HG03064 (cell line): Measurements from ENCODE around the gene LY6G5B.

ENCODE experiments used
- ATAC-seq: cut with Tn5 transposase; IDR thresholded peaks from one replicate; pipeline ENCODE4 v1.9.1; 2021; ENCODE audit warnings: low read depth; ENCODE audit not compliant: unreplicated experiment

LY6G5B gene

DNA sequence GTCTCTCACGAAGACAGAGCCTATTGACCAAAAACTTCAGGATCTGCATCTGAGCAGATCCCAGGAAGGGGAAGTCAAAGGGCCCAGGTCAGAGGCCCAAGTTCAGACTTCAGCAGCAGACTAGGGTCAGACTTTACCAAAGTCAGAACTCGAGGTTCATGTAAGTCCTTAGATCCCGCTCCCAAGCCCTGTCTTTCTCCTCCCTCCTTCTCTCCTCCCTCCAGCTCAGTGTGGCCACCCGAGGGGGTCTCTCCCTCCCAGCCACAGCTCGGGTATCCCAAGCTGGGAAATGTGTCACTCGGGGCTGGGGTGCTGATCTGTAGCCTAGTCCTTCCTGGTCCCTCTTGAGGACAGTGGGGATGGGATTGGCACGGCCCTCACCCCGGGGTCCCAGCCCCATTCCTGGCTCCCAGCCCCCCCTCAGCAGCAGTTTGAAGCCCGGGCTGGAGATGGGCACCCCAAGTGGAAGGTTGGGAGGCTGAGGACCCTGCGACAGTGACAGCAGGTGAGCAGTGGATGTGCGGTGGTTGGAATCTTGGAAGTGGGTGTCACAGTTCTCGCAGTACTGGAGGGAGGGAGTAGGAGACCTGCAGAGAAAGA is 7.6 kb upstream of the LY6G5B start:
- no peak for ATAC-seq

DNA sequence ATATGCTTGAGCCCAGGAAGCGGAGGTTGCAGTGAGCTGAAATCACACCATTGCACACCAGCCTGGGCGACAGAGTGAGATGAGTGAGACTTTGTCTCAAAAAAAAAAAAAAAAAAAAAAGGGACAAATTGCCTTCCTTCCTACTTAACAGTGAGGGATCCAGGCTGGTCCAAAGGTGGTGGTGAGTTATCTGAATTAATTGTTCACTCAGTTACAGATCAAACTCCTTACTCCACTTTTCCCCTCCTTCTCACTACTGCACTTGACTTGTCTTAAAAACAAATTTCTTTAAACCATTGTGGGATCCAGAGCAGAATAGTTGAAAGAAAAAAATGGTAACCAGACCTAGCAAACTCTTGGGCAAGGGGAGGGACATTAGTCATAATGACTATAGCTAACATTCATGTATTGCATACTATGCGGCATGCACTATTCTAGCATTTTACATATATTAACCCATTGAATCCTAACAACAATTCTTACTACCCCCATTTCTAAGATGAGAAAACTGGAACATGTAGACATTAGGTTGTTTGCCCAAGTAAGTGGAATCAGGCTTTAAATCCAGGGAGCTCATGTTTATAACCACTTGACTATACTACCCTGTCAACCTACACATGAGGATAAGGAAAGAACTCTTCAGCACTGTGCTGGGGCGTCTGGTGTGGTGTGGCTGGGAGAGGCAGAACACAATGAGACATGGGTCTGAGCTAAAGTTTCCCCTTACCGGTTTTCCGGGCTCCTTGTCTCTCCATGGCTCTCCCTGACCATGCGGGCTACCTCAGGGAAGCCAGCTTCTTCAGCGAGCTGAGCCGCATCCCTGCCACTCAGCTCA is 6.4 kb upstream of the LY6G5B start:
- ATAC-seq, result no peak

DNA sequence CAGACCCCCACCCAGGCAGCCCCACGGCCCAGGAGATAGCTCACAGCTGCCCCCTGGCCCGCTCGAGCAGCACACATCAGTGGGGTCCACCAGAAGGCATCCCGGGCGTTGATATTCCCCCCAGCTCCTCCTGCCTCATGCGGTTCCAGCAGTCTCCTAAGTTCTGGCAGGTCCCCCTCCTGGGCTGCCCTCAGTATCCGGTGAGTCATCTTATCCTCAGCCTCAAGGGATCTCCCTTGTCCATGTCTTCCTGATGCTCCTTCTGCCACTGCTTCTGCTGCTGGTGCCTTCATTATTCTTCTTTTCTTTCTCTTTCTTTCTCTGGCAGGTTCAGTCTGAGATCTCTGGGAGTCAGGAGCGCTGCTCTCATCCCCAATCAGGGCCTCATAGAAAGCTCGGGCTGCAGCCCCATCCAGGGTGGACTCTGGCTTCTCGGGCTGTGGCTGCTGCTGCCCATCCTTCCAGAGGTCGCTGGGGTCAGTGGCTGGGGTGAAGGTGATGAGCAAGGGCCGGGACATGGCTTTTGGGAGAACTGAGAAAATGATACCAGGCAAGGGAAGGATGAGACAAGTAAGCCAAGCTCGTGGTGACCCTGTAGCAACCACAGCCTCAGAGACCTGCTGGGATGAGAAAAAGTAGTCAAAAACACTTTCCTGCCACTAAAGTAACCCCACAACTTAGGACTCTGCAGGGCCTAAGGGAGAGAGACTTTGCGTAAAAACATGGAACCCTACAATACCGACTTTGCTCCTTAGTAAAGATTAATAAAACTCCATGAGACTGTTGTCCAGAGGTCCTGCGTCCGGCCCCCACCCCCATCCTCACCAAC is 5.6 kb upstream of the LY6G5B start:
- ATAC-seq, result no peak

DNA sequence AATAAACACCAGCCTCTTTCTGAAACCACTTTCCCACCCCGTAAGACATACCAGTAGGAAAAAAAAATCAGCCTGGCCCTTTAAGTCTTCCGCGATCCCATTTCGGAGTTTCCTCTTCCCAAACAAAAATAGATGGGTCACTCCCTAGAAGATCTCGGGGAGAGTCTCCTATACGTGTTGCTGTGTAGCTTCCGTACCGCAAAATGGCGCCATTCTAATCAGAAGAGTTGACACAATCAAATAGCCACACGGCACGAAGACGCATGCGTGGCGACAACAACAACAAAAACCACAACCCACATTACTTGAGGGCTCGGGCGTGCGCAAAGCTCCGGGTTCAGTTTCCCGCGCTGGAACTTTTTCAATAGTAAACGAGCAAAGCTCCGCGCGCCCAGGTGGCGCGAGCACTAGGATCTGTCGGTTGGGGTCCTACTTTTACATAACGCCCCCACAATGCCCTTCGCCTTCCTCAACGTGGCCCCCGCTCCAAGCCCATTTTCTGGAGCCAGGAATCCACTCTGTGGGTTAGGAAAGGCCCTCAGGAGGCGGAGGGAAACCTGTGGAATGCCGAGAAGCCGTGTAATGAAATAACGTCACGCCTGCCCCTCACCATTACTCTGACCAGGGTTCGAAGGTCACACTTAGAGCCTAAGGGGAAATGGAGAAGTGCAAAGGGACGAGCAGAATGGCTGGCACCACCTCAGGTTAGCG is 4.8 kb upstream of the LY6G5B start, which contains the start of gene GPANK1:
Gene GPANK1 (minus strand): TSS at position 208 of the 711 bp plus-strand sequence. CDS start 519 bp downstream, outside the sequence.
- no peak for ATAC-seq

DNA sequence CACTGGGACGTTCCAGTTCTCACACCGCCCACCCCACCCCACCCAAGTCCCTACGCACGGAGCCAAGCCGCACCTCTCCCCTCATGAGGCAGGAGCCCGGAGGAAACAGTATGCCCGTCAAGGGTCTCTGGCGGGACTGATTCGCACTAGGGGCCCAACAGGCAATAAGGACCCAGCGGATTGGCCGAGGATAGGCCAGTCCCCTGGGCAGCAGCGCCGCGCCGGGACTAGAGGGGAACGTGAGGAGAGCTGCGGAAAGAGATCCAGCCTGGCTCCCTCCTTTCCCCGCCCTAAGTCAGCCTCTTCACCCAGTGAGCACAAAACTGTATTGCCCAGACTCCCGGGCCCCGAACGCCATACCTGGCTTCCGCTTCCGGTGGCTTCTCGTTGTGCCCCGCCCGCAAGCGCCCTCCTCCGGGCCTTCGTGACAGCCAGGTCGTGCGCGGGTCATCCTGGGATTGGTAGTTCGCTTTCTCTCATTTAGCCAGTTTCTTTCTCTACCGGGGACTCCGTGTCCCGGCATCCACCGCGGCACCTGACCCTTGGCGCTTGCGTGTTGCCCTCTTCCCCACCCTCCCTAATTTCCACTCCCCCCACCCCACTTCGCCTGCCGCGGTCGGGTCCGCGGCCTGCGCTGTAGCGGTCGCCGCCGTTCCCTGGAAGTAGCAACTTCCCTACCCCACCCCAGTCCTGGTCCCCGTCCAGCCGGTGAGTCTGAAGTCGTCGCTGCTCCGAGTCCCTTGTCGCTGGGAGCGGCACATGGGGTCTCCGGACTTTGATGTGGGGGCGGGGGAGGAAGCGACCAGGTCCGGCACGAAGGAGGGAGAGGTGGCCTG is 4.1 kb upstream of the LY6G5B start, which contains the start of gene CSNK2B:
Gene CSNK2B (plus strand): TSS at position 580 of the 836 bp plus-strand sequence. CDS start 752 bp downstream, outside the sequence.
- ATAC-seq, result peak; percentile 57

DNA sequence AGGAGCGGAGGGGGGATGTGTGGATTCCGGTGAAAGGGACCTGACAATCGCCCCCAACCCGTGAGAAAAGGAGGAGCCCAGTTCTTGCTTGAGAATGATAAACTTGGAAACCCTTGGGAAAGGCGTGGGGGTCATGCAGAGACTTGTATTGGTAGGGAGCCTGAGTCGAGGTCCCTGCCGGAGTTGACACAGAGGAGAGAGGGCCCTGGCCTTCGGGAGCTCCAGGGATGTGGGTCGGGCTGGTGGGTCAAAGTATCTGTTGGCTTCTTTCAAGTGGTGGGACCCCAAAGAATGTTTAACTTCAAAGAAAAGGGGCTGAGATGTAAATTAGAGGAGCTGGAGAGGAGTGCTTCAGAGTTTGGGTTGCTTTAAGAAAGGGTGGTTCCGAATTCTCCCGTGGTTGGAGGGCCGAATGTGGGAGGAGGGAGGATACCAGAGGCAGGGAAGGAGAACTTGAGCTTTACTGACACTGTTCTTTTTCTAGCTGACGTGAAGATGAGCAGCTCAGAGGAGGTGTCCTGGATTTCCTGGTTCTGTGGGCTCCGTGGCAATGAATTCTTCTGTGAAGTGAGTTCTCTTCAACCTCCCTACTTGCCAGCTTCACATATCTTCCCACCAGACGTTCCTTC is 3.3 kb upstream of the LY6G5B start:
- no peak for ATAC-seq

DNA sequence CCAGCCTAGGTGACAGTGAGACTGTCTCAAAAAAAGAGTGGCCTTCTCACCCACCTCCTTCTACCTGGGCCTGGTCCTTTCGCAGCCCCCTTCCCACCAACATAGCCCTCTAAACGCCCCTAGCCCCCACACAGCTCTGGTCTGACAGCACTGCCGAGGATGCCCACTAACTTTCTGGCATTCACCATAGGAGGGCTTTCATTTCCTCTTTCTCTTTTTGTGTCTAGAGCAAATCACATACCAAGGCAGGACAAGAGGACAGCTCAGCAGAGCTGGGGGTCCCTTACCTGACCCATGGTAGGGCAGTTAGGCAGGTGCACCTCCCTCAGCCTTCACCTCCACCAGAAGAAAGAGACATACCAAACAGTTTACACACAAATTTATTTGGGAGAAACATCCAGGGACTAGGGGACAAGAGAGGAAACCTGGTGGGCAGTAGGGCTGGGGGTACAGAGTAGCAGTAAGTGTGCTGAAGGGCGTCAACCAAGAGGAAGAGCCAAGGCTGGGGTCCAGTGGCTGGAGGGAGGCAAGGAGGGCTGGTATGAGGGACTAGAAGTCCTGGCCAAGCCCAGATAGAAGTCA is 6.6 kb downstream of the LY6G5B start:
- ATAC-seq, result no peak

DNA sequence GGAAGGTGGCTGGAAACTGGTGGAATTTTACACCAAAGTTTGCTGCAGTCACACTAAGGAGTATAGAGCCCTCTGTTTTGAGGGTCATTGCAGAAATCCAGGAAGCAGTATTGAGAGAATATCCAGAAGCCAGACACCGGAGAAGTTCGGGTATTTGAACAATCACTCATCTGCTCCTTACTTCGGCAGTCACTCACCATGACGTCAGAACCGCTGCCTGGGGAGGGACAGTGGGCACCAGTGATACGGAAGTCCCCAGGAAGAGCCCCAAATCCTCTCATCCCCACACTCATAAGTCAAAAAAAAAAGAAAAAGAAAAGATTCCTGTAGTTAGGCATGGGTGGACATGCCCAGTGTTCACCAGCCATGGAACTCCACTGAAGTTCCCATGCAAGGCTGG is 7.1 kb downstream of the LY6G5B start:
- ATAC-seq, result no peak

DNA sequence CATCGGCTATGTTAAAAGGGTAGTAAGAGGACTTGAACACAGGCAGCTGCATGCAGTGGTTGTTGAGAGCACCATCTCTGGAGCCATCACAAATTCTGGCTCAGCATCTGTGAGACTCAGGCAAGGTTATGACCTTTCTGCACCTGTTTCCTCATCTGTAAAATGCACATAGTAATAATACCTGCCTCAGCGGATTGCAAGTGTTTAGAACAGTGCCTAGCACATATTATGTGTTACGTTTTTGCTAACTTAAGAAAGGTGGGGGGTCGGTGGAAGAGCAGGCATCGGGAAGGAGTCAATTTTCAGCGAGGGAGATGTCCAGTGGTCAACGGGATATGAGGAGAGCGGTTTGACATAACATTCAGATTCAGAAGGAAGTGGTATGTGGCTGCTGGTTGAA is 8.2 kb downstream of the LY6G5B start:
- no peak for ATAC-seq

DNA sequence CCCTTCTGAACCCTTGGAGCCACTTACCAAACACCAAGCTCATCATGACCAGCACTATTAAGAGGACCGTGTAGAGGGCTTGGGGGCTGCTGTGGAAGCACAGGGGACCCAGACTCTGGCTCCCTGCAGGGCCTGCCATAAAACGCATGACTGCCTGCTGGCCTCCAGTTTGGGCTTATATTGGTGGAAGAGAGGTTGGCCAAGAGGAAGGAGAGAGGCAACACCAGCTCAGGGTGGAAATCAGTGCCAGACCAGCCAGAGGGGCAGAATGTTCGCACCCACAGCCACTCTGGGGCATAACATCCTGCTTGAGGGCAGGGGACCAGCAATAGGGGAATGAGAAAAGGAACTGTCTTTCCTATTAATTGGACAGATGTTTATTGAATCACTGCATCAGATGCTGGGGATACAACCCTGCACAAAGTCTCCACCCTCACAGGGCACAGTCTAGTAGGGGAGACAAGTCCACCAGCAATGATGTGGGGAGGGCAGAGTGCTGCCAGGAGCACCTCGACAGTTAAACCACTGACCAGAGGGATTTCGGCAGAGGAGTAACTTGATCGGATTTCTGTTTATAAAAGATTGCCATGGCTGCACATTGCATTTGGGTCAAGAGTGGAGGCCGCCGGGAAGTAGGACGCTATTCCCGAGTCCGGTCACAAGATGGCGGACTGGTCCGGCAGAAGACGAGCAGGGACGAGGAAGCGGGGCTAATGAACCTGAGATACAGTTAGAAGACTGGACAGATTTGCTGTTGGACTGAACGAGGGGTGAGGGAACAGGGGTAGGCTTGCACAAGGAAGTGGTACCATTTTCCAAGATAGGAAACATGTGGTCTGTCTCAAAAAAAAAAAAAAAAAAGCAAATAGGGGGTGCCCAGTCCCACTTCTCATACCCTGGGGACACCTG is 10.7 kb downstream of the LY6G5B start, which contains the start of gene LY6G5C:
Gene LY6G5C (minus strand): TSS at position 842 of the 909 bp plus-strand sequence. CDS start 694 bp downstream, at position 148.
- no peak for ATAC-seq

DNA sequence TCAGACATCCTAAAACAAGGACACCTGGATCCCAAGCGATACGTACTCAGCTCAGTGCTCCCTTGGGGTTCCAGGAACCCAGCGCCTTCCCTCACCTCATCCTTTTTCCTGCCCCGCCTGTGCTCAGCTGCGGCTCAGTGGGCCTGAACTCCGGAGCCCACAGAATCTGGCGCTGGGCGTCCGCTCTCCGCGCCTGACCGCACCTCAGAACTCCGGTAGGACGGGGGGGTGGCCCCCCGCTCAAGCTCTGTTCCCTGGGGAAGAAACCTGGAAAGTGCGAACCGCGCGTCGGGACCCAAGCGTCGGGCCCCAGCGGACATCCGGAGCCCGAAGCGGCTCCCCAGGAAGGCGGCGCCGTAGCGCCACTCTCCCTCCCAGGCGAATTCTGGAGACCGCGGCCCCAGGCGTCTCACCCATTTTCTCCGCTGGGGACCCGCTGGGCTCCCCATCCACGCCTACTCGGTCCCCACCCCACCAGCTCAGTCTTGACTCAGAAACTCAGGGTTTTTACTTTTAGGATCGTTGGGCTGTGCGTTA is 11.4 kb downstream of the LY6G5B start:
- no peak for ATAC-seq

DNA sequence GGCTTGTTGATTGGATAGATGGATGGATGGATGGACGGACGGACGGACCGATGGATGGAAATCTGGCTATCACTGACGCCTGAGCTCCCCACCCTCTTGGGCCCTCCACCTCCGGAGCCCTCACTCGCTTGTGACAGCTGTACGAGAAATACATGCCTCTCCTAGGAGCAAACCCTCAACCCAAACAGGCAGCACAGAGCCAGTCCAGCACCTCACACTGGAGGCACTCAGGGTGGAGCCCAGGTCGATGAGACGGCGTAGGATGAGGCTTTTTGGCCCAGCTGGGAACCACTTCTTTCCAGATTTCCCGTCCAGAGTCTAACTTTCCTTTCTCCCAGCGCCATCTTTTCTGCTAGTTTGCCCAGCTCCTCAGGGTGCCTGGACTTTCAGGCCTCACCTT is 13.8 kb downstream of the LY6G5B start:
- ATAC-seq, result no peak

DNA sequence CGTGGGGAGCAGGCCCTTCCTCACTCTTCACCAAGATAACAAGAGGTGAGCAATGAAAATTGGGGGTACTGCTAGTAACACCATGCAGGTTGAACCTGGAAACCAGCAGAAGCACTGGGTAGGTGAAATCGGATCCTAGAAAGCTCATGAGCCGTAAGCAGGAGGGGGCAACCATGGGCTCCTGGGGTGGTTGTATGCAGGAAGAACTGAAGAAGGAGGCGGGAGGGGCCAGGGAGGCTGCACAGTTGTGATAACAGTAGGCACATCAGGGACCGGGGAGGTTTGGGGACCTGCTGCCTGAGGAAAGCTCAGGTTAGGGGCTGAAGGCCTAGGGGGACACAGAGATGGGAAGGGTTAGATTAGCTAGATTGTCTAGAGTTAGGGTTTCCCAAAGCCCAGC is 16.7 kb downstream of the LY6G5B start:
- ATAC-seq, result no peak

DNA sequence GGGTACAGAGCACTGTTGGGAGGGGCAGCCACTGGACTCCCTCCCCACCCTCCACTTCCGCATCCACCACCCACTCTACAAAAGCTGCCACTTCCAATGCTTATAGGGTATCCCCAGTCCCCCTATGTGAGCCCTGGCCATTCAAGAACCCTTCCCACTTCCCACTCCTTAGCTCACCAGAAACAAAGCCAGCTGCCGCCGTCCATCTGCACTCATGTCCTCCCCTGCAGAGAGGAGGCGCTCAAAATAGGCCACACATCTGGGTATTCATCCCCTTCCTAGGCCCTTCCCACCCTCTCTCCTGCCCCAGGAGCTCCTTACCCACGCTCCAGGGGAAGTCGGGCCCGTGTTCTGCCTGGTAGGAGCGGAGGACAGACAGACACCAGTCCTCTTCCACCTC is 17.5 kb downstream of the LY6G5B start:
- ATAC-seq, result no peak

DNA sequence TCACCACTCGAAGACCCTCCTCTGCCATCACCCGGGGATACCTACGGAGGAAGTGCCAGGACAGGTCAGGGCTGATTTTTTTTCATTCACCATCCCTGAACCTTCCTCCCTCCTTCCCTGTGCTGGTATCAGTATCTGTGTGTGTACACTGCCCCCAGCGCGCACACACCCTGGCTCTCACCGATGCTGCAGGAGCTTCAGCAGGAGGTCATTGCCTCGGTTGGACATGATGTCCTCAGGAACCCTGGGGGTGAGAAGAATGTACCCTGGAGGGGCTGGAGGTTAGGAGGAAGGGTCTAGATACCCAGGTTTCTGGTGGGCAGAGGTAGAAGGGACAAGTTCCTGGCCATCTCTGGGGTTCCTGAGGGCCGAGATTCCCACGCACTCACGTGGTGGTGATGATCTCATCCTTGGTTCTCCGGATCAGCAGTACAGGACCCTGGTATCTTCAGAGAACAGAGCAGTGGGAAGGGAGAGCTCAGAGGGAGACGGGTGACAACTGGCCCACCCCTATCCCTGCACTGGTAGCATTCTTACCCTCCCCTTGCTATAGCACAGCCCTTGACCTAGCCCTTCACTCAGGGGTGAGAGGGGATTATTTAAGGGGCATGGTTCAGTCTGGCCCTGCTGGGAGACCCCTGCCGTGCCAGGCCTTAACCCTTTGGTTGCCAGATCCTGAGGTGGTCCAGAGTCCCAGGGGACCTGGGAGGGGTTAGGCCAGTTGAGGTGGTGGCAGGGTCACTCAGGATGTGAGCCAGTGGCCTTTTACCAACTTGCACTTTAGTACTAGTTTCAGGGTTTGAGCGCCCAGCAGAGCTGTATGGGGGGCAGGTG is 18.3 kb downstream of the LY6G5B start:
- no peak for ATAC-seq

DNA sequence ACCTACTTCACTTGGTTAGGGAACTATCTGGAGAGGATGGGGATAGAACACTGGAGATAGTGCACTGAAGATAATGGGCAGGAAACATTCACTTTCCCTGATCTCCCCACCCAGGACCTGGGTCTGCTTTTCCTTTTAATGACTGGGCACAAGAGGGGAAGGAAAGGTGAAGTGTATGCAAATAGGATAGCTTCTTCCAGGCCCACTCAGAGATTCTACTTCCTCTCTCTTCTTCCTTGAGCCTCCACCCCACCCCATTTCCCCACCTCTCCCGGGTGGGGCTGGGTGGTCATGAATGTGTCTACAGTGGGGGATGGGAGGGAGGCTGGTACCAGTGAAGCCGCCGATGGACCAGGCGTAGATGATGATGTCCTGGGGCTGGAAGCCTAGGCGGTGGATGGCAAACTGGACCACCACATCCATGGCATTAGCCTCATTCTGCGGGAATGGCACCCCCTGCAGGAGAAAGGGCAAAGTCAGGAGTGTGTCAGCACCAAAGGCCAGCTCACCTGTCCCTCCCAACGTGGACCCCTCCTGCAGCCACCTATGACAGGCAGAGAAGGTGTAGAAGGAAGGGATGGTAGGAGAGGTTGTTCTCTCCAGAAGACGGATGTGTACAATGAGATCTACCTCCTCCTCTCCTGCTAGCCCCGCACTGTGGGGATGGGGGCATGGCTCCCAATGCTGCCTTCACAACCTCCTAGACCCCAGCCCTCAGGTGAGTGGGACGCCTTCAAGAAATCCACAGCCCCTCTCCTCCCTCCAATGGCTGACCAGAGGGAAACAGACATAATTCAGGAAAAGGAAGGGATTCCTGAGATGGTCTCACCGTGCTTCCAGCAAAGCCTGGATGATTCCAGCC is 19.7 kb downstream of the LY6G5B start:
- no peak for ATAC-seq
